IPS DF 6.9 (cell line): ENCODE data around the gene EIF3J.
"Not testable (repeated sequence)": the region's sequence is repeated elsewhere in the genome, so short reads cannot be mapped to it uniquely, and the experiment has no call there.

ENCODE experiments used
- DNase-seq: peaks from one replicate; pipeline ENCODE4 v3.0.0-alpha.2; 2013; ENCODE audit warnings: low read depth, low spot score
- H3K27ac ChIP-seq: one replicate; pipeline ENCODE4 v1.5.1; 2013; ENCODE audit warnings: low read length, control low read depth
- H3K27me3 ChIP-seq: 2 replicates; pipeline ENCODE4 v1.6.1; 2013; ENCODE audit warnings: mild to moderate bottlenecking, low read length; ENCODE audit not compliant: control insufficient read depth, insufficient read depth
- H3K36me3 ChIP-seq: 2 replicates; pipeline ENCODE4 v1.6.1; 2013; ENCODE audit warnings: low read length; ENCODE audit not compliant: control insufficient read depth, insufficient read depth
- H3K4me1 ChIP-seq: 2 replicates; pipeline ENCODE4 v1.6.1; 2013; ENCODE audit warnings: low read length; ENCODE audit not compliant: control insufficient read depth, insufficient read depth
- H3K4me3 ChIP-seq: 2 replicates; pipeline ENCODE4 v1.5.1; 2013; ENCODE audit warnings: mild to moderate bottlenecking, low read length
- H3K9me3 ChIP-seq: 2 replicates; pipeline ENCODE4 v1.6.1; 2013; ENCODE audit warnings: low read length, inconsistent platforms; ENCODE audit not compliant: control insufficient read depth, insufficient read depth
- WGBS: extraction: QIAGEN DNeasy Blood & Tissue Kit; methylation state at CpG from one replicate; pipeline ENCODE4 v1.1.7; 2013; ENCODE audit warnings: mixed read lengths, missing lambda C conversion rate; ENCODE audit not compliant: insufficient read length, insufficient coverage; 5-methylcytosine and 5-hydroxymethylcytosine counted together

EIF3J gene

GRCh38 chr15:44525018-44525417 is 11.9 kb upstream of the EIF3J start:
- Histone ChIP-seq H3K27me3 (no peaks in the 10 kb centered on the region), H3K4me3 (no peak overlapping the region), H3K36me3 (peaks cover 4% of the 10 kb centered on the region; the same call in 1 of the 2 replicates), H3K9me3 (no peaks in the 10 kb centered on the region), H3K27ac (no peak overlapping the region), H3K4me1 (no peaks in the 10 kb centered on the region)
- WGBS, result no CpG with 5 or more reads among the region's 1 CpG
- no peak for DNase-seq

DNA sequence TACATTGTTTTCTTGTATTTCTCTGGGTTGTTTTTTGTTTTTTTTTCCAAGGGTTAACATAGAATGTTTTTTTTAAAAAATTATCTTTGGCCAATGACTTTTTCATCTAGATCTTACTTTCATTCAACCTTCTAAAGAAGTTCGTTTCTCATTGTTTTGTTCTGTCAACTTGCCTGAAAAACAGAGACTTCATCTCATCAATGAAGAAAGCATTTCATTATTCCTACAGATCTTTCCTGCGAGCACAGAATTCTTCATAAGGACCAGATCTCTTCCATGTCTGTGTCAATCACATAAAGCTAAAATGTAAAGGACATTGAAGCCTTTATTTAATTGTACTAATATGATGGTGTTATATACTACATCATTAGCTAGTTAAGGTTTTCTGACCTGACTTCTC is 9.7 kb upstream of the EIF3J start:
- DNase-seq, result no peak
- Histone ChIP-seq H3K36me3 (peaks cover 4% of the 10 kb centered on the region; the same call in 1 of the 2 replicates), H3K4me1 (no peaks in the 10 kb centered on the region), H3K27me3 (no peaks in the 10 kb centered on the region), H3K9me3 (no peaks in the 10 kb centered on the region), H3K4me3 (no peak overlapping the region), H3K27ac (no peak overlapping the region)
- no CpG with 5 or more reads among the region's 2 CpGs for whole genome bisulfite sequencing

DNA sequence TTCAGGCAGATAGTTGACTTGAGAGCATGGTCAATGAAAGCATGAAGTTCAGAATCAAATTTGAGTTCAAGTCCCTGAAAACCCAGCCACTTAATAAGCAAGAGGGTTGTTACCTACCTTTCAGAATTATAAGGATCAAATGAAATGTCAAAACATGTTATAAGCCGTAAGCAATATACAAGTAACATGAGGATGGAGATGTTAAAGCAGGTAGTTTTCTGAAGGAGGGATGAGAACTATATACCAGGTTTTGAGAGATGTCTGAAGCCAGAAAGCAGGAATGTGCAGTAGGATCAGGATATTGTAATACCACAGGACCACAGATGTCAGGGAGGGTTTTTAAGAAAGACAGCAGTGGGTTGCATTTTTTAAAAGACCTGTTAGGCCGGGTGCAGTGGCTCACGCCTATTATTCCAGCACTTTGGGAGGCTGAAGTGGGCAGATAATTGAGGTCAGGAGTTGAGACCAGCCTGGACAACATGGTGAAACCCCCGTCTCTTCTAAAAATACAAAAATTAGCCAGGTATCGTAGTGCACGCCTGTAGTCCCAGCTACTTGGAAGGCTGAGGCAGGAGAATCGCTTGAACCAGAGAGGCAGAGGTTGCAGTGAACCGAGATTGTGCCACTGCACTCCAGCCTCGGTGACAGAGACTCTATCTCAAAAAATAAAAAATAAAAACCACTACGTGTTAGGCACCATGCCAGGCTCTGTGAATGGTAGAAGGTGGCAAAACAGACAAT is 6.9 kb upstream of the EIF3J start:
- H3K36me3 ChIP-seq, result no peaks in the 10 kb centered on the region
- no peak for DNase-seq
- no peaks in the 10 kb centered on the region for H3K4me1 ChIP-seq
- H3K27me3 ChIP-seq, result no peaks in the 10 kb centered on the region
- H3K4me3 ChIP-seq, result no peak overlapping the region
- WGBS, result no CpG with 5 or more reads among the region's 10 CpGs
- no peak overlapping the region for H3K27ac ChIP-seq
- no peaks in the 10 kb centered on the region for H3K9me3 ChIP-seq

DNA sequence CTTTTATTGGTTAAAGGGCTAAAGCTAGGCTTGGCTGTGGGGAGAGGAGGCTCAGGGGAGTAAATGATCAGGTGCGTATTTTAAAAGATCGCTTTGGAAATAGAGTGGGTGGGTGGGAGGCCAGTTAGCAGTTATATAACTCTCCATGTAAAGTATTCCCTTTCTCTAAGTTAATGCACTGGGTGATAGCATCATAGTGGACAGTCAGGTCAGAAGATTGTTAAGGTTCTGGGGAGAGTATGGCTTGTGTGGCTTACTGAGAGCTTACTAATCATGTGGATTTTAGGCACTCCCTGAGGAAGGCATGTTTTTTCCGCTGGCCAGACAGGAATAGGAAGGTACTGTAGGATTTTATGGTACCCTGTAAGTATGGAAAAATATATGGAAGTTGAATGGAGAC is 6.3 kb upstream of the EIF3J start:
- H3K9me3 ChIP-seq, result no peaks in the 10 kb centered on the region
- DNase-seq, result no peak
- H3K4me3 ChIP-seq, result no peak overlapping the region
- no CpG with 5 or more reads among the region's 3 CpGs for WGBS
- H3K27ac ChIP-seq, result no peak overlapping the region
- H3K36me3 ChIP-seq, result no peaks in the 10 kb centered on the region
- no peaks in the 10 kb centered on the region for H3K27me3 ChIP-seq
- H3K4me1 ChIP-seq, result no peaks in the 10 kb centered on the region

DNA sequence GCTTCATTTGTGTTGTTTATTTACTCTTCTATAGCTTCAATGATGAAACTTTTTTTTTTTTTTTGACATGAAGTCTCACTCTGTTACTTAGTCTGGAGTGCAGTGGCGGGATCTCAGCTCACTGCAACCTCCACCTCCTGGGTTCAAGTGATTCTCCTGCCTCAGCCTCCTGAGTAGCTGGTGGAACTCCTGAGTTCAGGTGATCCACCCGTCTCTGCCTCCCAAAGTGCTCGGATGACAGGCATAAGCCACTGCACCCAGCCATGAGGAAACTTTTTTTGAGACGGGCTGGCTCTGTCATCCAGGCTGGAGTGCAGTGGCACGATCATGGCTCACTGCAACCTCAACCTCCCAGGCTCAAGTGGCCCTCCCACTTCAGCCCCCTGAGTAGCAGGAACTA is 4.7 kb upstream of the EIF3J start:
- not testable (repeated sequence) for H3K27ac ChIP-seq, H3K36me3 ChIP-seq, H3K27me3 ChIP-seq, H3K4me3 ChIP-seq, H3K9me3 ChIP-seq, DNase-seq, H3K4me1 ChIP-seq
- no CpG with 5 or more reads among the region's 5 CpGs for WGBS

- no CpG with 5 or more reads among the region's 3 CpGs for WGBS
- no peak for DNase-seq
- H3K4me1 ChIP-seq, result no peaks in the 10 kb centered on the region
- H3K9me3 ChIP-seq, result no peaks in the 10 kb centered on the region
- H3K27me3 ChIP-seq, result no peaks in the 10 kb centered on the region
- H3K27ac ChIP-seq, result no peak overlapping the region
- no peak overlapping the region for H3K4me3 ChIP-seq
- H3K36me3 ChIP-seq, result no peaks in the 10 kb centered on the region
Measured at GRCh38 chr15:44532689-44533088, 4.3 kb upstream of the EIF3J start.

DNA sequence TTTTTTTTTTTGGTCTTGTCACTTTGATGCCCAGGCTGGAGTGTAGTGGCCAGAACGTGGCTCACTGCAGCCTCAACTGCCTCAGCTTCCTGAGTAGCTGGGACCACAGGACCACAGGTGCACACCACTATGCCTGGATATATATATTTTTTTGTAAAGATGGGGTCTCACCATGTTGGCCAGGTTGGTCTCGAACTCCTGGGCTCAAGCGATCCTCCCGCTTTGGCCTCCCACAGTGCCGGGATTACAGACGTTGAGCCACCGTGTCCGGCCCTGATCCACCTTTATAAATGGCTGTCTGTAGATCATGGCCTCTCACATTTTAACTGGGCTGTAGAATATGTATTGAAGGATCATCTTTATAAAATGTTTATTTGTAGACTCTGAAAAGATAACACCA is 1.9 kb upstream of the EIF3J start:
- no CpG with 5 or more reads among the region's 8 CpGs for WGBS
- Histone ChIP-seq H3K36me3 (no peaks in the 10 kb centered on the region), H3K4me3 (no peak overlapping the region), H3K9me3 (no peaks in the 10 kb centered on the region), H3K27ac (no peak overlapping the region), H3K27me3 (no peaks in the 10 kb centered on the region), H3K4me1 (no peaks in the 10 kb centered on the region)
- no peak for DNase-seq

DNA sequence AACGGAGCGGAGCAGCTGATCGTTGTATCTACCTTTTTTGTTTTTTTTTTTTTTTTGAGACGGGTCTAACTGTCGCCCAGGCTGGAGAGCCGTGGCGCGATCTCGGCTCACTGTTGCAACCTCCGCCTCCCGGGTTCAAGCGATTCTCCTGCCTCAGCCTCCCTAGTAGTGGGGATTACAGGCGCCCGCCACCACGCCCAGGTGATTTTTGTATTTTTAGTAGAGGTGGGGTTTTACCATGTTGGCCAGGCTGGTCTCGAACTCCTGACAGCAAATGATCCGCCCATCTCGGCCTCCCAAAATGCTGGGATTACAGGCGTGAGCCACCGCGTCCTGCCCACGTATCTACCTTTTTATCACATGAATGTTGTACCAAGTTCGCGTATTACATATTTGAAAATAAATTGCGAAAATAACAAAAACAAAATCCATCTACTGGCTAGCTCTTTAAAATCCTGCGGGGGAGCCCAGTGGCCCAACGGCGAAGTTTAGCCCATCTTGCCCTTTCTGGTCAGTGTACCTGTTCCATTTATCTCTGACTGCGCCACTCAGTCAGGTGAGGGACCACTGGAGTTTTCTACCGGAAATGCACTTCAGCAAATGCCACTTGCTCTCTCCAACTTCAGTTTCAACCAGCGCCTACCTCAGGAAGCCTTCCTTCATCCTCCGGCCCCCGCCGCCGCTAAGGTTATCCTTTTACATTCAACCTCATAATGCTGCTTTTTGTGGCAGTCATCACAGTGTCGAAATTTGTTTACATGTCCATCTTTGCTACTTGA is 1.2 kb upstream of the EIF3J start:
- DNase-seq, result no peak
- Histone ChIP-seq H3K36me3 (no peaks in the 10 kb centered on the region), H3K4me1 (no peaks in the 10 kb centered on the region), H3K27me3 (no peaks in the 10 kb centered on the region), H3K4me3 (peak overlapping the region; percentile 40; the same call in 1 of the 2 replicates), H3K27ac (peak overlapping the region; percentile 18), H3K9me3 (no peaks in the 10 kb centered on the region)
- no CpG with 5 or more reads among the region's 36 CpGs for WGBS

DNA sequence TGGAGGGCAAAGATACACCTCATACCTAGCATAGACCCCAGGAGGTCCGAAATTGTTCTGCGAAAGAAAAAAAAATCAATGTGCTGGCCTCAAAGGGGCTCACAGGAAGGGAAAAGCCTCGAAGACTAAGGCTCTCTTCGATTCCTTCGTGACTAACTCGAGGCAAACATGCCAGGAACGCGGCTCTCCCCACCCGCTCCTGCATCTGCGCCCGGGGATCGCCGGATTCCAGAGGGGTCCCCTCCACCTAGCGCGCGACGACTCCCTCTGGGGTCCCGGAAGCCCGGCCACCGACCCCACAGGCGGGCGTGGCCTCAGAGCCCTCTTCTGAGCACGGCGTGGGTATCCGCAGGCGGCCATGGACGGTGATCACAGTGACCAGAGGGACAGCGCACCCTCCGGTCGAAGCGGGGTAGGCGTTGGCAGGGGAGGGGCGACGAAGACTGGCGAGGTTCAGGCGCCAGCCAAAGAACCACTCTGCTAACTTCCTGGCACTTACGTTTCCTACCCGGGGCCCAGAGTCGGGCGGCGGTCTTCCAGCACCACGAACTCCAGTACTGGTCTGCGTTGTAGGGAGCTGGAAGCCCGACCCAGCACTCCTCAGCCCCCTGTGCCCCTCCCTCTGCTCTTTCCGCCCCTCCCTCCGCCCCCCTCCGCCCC is 515 bp upstream of the EIF3J start:
- no peaks in the 10 kb centered on the region for H3K36me3 ChIP-seq
- no peaks in the 10 kb centered on the region for H3K4me1 ChIP-seq
- peak overlapping the region; percentile 40; the same call in 1 of the 2 replicates for H3K4me3 ChIP-seq
- WGBS, result no CpG with 5 or more reads among the region's 47 CpGs
- H3K27ac ChIP-seq, result peak overlapping the region; percentile 18
- peak; percentile 35 for DNase-seq
- no peaks in the 10 kb centered on the region for H3K9me3 ChIP-seq
- H3K27me3 ChIP-seq, result no peaks in the 10 kb centered on the region

GRCh38 chr15:44537735-44538240 is 841 bp downstream of the EIF3J start:
- no peaks in the 10 kb centered on the region for H3K27me3 ChIP-seq
- H3K36me3 ChIP-seq, result no peaks in the 10 kb centered on the region
- WGBS, result no CpG with 5 or more reads among the region's 13 CpGs
- peak overlapping the region; percentile 78 for H3K4me3 ChIP-seq
- H3K4me1 ChIP-seq, result no peaks in the 10 kb centered on the region
- no peak for DNase-seq
- no peaks in the 10 kb centered on the region for H3K9me3 ChIP-seq
- no peak overlapping the region for H3K27ac ChIP-seq
